ENCODE results near the gene FRY.

- TF ChIP-seq POLR2A (IDR thresholded peaks at IDR 0.05), result no peak
- TF ChIP-seq CTCF (IDR thresholded peaks at IDR 0.05), result no peak
Observed at GRCh38 chr13:32222046-32222676, 190.6 kb downstream of the FRY start.

All from Peyer's patch (tissue), 4 donors.